Keratinocyte (primary cell): Measurements from ENCODE around the gene WNT4.

Experiments
- CTCF ChIP-seq, 3 experiments: IDR thresholded peaks in 1 of 3; conservative IDR thresholded peaks in 1 of 3; optimal IDR thresholded peaks in 1 of 3; 2 replicates in 2 of 3; 3 replicates in 1 of 3; pipeline versions ENCODE3 to v1.5.1; 2011; ENCODE audit warnings: low read length in 3 of 3, mild to moderate bottlenecking in 3 of 3, moderate library complexity in 2 of 3, control low read depth in 1 of 3, inconsistent platforms in 1 of 3; ENCODE audit not compliant: insufficient read depth in 2 of 3; ENCODE audit errors: extremely low read depth in 1 of 3
- EZH2 ChIP-seq: IDR thresholded peaks from one replicate; pipeline ENCODE4 v1.6.1; 2012; ENCODE audit warnings: inconsistent platforms, mild to moderate bottlenecking, low read length, moderate library complexity

GRCh38 chr1:22159891-22160290 lies 17.0 kb upstream of the WNT4 start:
- TF ChIP-seq CTCF (optimal IDR thresholded peaks at IDR 0.05 in 1 of 3, IDR thresholded peaks at IDR 0.05 in 1 of 3, conservative IDR thresholded peaks at IDR 0.05 in 1 of 3; ENCODE audit: extremely low read depth in 1 of 3, insufficient read depth in 2 of 3, low read length in 3 of 3) (no peak), EZH2 (no peak)
